ENCODE measurements around the gene CCL3.

CCL3 gene

GRCh38 chr17:36089888-36090836 is at the start of gene CCL3:
TSS of gene CCL3 (minus strand) at chr17:36090143. CDS start at chr17:36090058, 85 bp downstream.
- no peak for TF ChIP-seq ZFX (IDR thresholded peaks at IDR 0.05; ENCODE audit: borderline replicate concordance)
- TF ChIP-seq CTCF (IDR thresholded peaks at IDR 0.05) = no peak
- H3K27ac ChIP-seq = no peak within 1 kb of the TSS

- no peak for TF ChIP-seq ZFX (IDR thresholded peaks at IDR 0.05; ENCODE audit: borderline replicate concordance)
- TF ChIP-seq CTCF (IDR thresholded peaks at IDR 0.05) = no peak
- H3K27ac ChIP-seq = no peak overlapping the region
Measured at GRCh38 chr17:36136439-36136838, 46.5 kb upstream of the CCL3 start.

GRCh38 chr17:36136036-36136435 is 46.1 kb upstream of the CCL3 start:
- no peak overlapping the region for H3K27ac ChIP-seq
- no peak for TF ChIP-seq ZFX (IDR thresholded peaks at IDR 0.05; ENCODE audit: borderline replicate concordance)
- TF ChIP-seq CTCF (IDR thresholded peaks at IDR 0.05) = no peak

- TF ChIP-seq CTCF (IDR thresholded peaks at IDR 0.05) (no peak), ZFX (IDR thresholded peaks at IDR 0.05; ENCODE audit: borderline replicate concordance) (no peak)
- H3K27ac ChIP-seq = no peak overlapping the region
Measured at GRCh38 chr17:36135465-36135864, 45.5 kb upstream of the CCL3 start.

GRCh38 chr17:36133602-36134236 is 43.8 kb upstream of the CCL3 start:
- TF ChIP-seq ZFX (IDR thresholded peaks at IDR 0.05; ENCODE audit: borderline replicate concordance) = no peak
- TF ChIP-seq CTCF (IDR thresholded peaks at IDR 0.05) = no peak
- H3K27ac ChIP-seq = no peak overlapping the region

- TF ChIP-seq ZFX (IDR thresholded peaks at IDR 0.05; ENCODE audit: borderline replicate concordance) = no peak
- TF ChIP-seq CTCF (IDR thresholded peaks at IDR 0.05) = no peak
- H3K27ac ChIP-seq = no peak overlapping the region
Measured at GRCh38 chr17:36132421-36132831, 42.5 kb upstream of the CCL3 start.

GRCh38 chr17:36131931-36132330 is 42.0 kb upstream of the CCL3 start:
- no peak overlapping the region for H3K27ac ChIP-seq
- no peak for TF ChIP-seq ZFX (IDR thresholded peaks at IDR 0.05; ENCODE audit: borderline replicate concordance)
- TF ChIP-seq CTCF (IDR thresholded peaks at IDR 0.05) = no peak

Measured in 22Rv1 (cell line).